COLO668 (cell line): Measurements from ENCODE around the gene IL3RA.
"Not testable (repeated sequence)": the region's sequence is repeated elsewhere in the genome, so short reads cannot be mapped to it uniquely, and the experiment has no call there.

Source experiments
- DNase-seq: peaks from one replicate; lab custom pipeline; 2025; ENCODE audit not compliant: unreplicated experiment; lab: John Stamatoyannopoulos, UW

Gene IL3RA

DNA sequence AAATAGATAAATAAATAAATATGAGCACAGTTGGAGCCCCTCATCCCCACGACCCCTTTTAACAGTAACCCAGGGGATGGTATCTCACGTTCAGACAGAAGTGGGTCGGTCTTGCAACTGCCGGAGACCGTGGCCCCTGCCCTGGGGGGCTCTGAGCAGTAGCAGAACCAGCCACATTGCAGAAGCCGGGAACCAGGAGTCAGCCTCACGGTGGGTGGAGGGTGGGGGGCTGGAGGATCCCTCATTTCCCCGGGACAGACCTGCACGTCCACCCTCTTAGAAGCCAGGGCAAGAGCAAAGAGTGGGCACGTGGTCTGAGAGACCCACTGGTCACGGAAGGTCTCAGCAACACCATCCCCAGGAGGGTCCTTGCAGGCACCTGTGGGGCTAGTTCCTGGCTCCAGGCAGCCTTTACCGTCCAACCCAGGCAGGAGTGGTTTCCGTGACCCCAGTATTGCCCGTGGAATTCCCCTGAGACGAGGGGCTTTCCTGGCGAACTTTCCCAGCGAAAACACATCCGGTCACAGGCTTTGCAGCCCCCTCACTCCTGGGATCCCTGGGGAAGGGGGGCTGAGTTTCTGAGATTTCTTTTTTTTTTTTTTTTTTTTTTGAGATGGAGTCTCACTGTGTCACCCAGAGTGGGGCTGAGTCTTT, 8.8 kb upstream of the IL3RA start:
- no peak for DNase-seq

- DNase-seq, result no peak
Measured at GRCh38 chrX:1330605-1331004, 6.0 kb upstream of the IL3RA start.

- DNase-seq, result not testable (repeated sequence)
Measured at GRCh38 chrX:1332433-1332832, 4.2 kb upstream of the IL3RA start.

GRCh38 chrX:1334854-1335253, 1.7 kb upstream of the IL3RA start:
- DNase-seq, result no peak

DNA sequence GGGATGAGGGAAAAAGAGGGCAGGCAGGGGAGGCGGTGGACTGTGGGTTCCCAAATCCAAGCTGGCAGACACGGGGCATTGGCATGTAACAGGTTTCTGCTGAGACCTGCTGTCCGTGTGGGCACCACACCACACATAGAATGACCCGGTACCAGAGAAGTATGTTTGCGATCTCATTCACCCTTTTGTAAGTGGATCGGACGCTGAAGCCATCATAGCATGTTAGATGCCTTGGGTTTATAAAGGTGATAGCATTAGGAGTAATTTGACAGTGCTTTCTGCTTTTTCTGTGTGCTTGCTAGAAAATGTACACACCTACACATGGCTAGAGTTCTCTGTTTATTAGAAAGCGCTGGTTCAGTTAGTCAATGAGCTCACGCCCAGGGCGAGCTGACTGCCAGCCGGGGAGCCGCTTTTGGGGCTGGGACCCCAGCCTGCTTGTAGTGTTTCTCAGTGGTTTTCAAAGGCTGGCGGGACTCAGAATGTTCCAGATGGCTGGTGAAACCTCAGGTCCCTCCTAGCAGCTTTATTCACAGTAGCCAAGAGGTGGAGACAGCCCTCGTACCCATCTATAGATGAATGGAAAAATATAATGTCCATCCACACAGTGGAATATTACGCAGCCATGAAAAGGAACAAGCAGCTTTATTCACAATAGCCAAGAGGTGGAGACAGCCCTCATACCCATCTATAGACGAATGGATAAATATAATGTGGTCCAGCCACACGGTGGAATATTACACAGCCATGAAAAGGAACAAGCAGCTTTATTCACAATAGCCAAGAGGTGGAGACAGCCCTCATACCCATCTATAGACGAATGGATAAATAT, 579 bp downstream of the IL3RA start:
- no peak for DNase-seq

DNA sequence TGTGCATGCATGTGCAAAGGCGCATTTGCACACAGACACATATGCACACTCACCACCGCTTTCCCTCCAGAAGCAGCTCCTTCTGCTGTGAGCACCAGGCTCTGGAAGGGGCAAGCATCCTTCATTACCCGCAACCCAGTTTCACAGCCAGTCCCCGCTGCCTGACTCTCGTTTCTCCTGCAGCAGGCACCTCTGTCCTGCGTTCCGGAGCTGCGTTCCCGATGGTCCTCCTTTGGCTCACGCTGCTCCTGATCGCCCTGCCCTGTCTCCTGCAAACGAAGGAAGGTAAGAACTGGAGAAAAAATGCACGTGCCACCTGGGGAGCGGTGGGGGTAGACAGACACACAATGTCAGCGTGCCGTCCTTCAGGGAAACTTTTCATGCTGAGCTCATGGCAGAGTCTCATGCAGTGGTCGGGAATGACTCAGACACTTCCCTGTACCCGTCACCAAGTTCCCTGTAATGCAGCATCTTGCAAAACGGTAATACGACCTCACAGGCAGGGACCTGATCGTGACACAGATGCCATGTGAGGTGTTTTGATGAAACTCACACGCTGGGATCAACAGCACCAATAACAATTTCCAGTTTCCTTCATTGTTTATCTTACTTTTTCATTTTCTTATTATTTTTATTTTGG, 5.1 kb downstream of the IL3RA start:
- no peak for DNase-seq

DNA sequence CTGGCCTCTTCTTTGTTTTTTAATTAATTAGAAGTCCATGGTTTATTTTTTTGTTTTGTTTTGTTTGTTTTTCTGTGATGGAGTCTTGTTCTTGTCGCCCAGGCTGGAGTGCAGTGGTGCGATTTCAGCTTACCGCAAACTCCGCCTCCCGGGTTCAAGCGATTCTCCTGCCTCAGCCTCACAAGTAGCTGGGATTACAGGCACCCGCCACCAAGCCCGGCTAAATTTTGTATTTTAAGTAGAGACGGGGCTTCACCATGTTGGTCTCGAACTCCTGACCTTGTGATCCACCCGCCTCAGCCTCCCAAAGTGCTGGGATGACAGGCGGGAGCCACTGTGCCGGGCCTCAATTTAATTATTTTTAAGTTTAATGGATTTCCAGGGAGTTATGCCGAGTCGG, 13.0 kb downstream of the IL3RA start:
- not testable (repeated sequence) for DNase-seq

- no peak for DNase-seq
Measured at GRCh38 chrX:1351981-1352714, 15.6 kb downstream of the IL3RA start.

- DNase-seq, result no peak
Measured at GRCh38 chrX:1354036-1355019, 17.7 kb downstream of the IL3RA start.

DNA sequence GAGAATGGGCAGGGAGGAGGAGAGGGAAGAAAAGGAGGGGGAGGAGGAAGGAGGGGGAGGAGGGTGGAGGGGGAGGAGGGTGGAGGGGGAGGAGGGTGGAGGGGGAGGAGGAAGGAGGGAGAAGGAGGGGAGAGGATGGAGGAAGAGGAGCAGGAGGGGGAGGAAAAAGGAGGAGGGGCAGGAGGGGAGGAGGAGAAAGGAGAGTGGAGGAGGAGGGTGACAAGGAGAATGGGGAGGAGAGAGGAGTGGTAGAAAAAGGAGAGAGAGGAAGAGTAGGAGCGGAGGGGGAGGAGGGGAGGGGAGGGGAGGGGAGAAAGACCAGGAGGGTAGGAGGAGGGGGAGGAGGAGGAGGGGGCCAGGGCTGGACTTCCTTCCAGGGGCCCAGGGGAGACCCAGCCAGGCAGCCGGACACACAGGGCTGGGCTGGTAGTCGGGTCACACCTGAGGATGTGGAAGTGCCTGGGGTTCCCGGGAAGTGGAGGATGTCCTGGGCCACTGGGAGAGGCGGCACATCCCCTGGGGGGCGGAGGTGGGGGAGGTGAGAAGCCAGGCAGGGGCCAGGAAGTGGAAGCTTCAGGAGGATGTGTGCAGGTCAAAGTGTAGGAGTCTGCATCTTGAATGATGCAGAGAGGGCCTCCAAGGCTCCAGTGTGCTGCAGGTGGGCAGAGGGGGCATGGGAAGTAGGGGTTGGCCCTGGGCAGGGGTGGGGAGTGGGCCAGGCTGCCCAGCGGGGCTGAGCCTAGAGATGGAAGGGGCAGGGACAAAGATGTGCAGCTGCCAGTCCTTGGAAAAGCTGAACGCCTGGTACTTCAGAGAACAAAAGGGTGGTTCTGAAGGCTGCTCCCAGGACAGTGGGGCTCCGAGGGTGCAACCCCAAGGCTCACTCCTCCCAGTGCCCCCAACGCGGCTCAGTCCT, 18.8 kb downstream of the IL3RA start:
- no peak for DNase-seq

GRCh38 chrX:1357993-1358392, 21.4 kb downstream of the IL3RA start:
- no peak for DNase-seq

GRCh38 chrX:1358793-1359476, 22.4 kb downstream of the IL3RA start:
- no peak for DNase-seq

DNA sequence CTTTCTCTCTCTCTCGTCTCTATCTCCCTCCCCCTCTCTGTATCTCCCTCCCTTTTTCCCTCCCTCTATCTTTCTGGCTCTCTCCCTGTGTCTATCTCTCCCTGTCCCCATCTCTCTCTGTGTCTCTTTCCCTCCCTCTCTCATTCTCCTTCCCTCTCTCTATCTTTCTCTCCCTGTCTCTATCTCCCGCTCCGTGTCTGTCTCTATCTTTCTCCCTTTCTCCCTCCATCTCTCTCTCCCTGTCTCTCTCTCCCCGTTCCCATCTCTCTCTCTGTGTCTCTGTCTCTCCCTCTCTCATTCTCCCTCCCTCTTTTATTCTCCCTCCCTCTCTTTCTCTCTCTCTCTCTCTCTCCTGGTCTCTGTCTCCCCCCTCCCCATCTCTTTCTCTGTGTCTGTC, 22.9 kb downstream of the IL3RA start:
- DNase-seq, result no peak

GRCh38 chrX:1360171-1360570, 23.6 kb downstream of the IL3RA start:
- DNase-seq, result no peak

DNA sequence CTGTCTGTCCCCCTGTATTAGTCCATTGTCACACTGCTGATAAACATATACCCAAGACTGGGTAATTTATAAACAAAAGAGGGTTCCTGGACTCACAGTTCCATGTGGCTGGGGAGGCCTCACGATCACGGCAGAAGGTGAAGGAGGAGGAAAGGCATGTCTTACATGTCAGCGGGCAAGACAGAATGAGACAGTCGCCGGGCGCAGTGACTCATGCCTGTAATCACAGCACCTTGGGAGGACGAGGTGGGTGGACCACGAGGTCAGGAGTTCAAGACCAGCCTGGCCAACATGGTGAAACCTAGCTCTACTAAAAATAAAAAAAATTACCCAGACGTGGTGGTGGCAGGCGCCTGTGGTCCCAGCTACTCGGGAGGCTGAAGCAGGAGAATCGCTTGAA, 24.7 kb downstream of the IL3RA start:
- DNase-seq, result no peak

- DNase-seq, result no peak
Measured at GRCh38 chrX:1361910-1362309, 25.3 kb downstream of the IL3RA start.

- DNase-seq, result not testable (repeated sequence)
Measured at GRCh38 chrX:1366363-1366762, 29.8 kb downstream of the IL3RA start.

DNA sequence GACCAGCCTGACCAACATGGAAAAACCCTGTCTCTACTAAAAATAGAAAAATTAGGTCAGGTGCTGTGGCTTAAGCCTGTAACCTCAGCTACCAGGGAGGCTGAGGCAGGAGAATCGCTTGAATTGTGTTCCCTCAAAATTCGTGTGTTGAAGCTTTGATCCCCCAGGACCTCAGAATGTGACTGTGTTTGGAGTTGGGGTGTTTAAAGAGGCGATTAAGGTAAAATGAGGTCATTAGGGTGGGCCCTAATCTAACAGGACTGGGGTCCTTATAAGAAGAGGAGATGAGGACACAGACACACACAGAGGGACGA, 31.8 kb downstream of the IL3RA start:
- no peak for DNase-seq

DNA sequence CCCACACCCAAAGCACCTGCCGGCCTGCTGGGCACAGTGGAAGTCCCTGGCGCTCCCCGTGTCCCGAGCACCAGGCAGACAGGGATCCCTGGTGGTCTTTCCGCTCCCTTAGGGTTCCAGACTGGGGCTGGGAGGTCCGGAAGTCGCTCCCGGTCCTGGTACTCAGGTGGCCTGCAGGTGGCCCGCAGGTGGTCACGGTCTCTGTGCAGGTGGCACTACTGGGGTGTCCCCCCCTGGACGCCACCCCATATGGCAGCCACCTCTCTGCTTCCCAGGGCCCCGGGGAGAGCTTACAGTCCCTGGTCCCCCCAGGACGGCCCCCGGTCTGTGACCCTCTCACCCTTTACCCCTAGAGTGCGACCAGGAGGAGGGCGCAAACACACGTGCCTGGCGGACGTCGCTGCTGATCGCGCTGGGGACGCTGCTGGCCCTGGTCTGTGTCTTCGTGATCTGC, 41.7 kb downstream of the IL3RA start:
- no peak for DNase-seq
